GM21576 (cell line): ENCODE measurements around the gene NCAM1.

Source experiments
- ATAC-seq: cut with Tn5 transposase; IDR thresholded peaks from one replicate; pipeline ENCODE4 v1.9.1; 2021; ENCODE audit warnings: mild to moderate bottlenecking, moderate library complexity; ENCODE audit not compliant: unreplicated experiment

Gene NCAM1

DNA sequence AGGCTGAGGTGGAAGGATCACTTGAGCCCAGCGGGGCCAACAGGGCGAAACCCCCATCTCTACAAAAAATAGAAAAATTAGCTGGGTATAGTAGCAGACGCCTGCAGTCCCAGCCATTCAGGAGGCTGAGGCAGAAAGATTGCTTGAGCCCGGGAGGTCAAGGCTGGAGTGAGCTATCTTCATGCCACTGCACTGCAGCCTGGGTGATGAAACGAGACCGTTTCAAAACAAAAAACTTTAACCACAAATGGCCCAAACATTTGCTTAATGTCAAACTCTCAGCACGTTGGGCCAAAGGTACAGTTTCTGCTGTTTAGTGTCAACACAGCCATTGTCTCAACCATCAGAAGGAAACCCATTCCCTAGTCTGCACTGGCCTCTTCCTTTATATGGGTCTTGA lies 284.0 kb downstream of the NCAM1 start:
- ATAC-seq = no peak

DNA sequence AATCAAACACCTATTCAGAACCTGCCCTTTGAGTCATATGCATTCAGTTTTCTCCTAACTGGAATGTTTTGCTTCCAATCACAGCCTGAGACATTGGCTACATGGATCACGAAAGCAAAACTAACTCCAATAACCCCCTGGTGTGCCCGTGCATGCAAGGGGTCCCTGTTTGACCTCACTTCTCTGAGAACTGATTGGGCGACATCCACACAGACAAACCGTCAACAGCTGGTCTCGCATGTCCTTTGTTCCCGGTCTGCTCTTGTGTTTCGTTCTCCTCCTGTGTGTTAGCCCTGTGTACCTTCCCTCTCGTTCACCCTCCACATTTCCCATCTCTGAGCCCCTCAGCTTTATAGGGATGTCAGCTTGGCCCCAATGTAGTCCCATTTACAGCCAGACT lies 286.0 kb downstream of the NCAM1 start:
- no peak for ATAC-seq

DNA sequence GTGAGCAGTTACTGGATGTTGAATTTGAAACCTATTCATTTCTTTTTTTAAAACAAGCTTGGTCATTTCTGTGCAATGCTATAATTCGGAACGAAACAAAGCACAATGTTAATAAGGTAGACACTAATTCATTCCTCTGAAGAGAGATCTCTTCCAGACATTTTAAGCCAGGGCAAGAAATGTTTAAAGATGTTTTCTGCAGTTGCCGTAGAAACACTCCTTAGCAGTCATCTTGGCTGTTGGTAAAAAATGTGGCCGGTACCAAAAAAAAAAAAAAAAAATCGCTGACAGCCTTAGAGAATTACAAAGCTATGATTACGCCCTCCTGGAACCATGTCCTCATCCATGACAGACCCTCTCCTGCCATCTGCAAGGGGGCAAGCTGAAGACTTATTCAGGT lies 286.7 kb downstream of the NCAM1 start:
- no peak for ATAC-seq

DNA sequence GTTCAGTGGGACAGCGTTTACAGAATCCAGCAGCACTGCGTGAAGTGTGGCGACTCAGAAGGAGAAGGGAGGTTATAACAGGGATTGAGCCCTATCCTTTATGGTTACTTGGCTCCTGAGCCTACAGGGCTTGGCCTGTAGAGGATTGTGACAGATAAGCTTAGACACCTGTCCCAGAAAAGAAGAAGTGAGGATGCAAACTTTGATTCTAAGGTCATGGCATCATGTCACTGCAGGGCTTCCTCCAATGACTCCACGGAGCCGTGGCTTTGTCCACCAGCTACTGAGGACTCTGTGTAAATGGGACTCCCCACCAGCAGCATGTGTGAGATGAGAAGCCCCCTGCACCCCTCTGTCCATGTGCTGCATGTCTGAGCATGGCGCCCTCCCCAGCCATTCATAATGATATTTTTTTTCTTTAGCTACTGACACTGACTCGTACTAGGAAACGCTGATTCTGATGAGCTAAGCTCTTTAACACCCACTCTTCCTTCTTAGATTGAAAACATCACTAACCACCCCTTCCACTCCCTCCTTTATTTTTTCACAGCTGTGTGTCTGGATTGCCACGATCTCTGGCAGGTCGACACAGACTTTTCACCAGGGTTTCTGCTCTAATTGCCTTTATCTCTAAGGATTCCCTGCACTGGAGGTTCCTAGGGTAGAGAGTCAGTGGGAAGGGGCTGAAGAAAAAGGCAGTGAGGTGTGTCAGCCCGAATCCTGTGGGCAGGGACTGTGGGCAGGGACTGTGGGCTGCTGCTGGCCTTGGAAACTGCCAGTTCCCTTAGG lies 287.7 kb downstream of the NCAM1 start:
- no peak for ATAC-seq

DNA sequence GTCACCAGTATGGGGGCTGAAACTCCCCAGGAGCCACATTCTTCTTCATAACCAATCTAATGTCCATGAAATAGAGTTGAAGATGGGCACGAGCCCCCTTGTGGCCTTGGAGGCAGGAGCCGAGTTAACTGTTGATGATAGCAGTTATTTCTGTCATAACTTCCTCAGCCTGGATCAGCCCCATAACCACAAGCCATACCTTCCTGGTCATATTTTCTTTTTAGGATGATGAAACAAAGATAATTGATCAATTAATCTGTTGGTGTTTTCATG lies 288.2 kb downstream of the NCAM1 start:
- ATAC-seq = no peak

DNA sequence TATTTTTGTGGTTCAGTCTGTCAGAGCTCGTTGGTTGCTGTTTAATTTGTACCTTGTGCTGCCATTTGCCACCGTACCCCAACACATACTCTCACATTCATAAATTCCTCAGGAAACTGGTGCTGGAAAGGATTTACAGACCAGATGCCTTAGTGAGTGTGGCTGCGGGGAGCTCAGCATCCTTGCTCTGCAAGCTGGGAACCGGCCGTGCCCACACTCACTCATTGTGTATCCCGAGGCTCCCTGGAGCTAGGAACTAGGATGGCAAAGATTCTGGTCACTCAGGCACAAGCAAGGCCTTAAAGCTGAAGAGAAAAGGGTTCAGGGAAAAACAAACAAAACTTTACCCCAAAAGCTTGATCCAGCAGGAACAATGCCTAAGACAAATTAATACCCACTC lies 288.6 kb downstream of the NCAM1 start:
- ATAC-seq = no peak

DNA sequence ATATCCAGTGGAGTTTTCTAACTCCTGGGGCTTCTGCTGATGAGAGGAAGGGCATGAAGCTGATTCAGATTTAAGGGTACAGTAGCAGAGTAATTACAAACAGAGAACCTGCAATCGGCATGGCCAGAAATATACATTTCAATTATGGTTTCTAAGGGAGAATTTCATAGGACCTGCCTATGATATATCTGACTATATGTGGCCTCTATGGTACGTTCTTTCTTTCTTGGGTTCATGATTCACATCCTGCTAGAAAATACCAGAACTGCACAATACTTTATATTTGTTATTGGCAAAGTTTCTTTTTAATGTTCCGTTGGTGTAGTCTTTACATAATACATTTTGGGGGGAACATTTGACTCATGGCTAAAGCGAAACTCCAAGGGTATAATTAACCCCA lies 290.1 kb downstream of the NCAM1 start:
- ATAC-seq = no peak

DNA sequence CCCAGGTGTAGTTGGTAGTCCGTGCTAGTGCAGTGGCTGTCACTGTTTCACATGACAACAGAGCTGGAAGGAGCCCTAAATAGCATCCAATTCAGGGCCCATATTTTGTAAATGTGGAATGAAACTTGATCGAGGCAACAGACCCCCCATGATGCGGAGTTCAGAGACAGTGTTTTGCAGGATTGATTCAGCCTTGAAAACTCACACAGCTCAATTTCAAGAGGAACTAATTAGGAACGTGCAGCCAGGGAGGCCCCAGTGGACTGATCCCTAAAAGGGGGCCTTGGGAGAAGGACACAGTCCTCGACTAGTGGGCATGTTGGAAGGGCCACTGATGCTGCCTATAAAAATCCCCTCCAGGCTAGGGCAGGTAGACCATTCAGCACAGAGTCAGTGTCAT lies 292.2 kb downstream of the NCAM1 start:
- no peak for ATAC-seq

DNA sequence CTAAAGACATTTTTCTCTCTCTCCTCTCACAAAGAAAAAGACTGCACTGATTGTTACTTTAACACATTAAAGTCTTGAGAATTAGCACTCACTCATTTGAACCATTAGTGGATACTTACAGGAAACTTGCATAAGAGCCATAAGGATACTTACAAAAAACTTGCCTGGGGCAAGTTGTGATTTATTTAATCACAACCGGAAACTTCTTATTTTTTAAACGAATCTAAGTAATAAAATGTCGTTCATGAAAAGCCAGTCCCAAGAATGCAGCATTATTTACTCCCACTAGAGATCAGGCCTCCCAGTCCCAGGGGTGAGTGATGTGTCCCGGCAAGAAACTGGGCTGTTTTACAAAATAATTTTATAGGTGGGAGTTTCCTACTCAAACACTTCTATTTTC lies 293.9 kb downstream of the NCAM1 start:
- ATAC-seq = no peak

DNA sequence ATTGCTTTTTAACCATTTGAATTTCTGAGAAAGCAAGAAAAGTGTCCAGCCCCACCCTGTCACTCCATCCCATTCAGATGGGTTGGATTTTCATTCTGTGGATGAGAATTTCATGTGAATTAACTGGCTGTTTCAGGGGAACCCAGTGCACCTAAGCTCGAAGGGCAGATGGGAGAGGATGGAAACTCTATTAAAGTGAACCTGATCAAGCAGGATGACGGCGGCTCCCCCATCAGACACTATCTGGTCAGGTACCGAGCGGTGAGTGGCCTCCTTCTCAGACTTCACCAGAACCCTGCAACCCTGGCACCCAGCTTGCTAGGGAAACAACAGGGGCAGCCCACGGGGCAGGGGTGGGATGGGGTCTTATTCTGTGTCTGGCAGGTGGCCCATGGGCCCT lies 294.5 kb downstream of the NCAM1 start:
- no peak for ATAC-seq

DNA sequence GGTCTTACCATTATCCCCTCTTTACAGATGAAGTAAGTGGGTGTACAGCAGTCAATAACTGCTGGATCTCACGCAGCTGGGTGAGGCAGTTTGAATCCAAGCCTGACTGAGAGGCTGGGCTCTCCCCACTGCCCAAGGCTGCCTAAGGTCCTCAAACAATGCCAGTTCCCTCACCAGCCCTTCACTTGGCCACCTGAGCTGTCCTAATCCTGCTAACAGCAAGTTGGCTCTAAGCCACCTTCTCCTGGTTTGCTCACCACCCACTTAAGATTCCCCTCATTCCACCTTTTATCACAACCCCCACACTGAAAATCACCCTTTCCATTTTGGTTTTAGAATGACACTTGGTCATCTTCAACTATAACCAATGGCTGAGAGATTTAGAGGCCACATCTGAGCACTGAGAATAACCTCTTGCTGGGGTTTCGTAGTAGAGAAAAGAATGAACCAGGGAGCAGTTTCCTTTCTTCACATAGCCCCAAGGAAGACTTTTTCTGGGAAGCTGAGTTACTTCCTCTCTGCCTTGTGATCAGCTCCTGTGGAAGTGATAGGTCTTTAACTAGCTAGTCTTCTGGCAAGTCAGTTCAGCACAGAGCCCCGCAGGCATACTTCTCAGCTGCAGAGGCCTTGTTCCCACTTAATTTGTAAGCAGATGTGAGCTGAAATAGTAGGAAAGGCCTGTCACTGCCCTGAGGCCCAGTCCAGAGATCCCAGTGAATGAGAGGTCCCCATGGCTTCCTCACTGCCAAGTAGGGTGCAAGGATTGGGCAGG lies 295.4 kb downstream of the NCAM1 start:
- no peak for ATAC-seq

DNA sequence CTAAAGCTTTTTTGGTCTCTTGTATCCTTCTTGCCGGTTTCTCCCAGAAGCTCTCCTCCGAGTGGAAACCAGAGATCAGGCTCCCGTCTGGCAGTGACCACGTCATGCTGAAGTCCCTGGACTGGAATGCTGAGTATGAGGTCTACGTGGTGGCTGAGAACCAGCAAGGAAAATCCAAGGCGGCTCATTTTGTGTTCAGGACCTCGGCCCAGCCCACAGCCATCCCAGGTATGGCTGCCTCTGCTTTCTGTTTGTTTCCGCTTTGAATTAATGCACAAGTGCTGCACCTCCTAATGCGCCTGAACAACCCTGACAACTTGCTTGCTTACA lies 298.8 kb downstream of the NCAM1 start:
- no peak for ATAC-seq

DNA sequence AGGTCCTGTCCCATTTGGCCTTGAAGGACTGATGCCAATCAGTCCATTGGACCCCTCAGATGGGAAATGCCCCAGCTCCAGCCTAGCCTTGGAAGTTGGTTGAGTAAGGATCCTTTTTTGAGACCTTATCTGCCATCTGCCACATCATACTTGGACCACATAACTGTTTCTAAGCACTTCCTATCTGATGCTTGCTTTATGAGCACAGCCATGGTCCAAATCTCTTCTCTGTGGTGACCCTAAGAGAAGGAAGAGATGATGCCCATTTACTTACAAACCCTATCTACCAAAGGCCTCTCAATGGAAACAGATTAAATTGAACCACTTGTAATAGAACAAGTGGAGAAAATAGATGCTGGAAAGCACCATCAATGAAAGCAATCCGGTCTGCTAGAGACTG lies 299.3 kb downstream of the NCAM1 start:
- no peak for ATAC-seq

DNA sequence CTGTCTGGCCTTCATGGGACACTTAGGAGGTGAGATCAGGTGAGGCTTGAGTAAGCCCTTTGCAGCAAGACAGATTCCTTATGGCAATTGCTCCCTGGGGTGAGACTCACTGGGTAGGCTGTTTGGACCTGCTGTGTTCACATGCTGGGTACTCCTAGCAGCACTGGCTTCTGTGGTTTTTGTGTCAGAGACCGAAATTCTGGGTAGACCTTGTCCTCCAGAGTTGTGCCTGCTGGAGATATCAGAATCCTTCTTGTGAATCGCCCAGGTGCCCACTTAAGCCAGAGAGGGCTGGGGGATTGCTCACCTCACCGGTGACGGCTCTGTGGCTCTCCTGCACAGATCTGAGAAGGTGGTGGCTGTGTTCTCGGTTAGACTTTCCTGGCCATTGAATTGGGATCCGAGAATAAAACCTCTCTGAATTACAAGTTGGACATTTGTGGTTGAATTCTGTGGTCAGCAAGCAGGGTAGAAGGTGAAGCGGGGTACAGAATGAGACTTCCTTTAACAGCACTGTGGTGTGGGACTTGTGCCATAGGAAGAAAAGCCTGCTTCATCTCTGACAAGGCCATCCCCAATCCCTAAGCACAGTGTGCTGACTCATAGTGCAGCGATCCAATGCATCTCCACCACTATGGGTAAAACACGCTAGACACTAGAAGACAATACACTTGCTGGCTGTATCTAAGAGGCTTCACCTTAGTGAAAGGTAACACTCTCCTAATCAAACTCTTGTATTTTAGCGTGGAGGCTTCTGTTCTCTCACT lies 300.7 kb downstream of the NCAM1 start:
- no peak for ATAC-seq

DNA sequence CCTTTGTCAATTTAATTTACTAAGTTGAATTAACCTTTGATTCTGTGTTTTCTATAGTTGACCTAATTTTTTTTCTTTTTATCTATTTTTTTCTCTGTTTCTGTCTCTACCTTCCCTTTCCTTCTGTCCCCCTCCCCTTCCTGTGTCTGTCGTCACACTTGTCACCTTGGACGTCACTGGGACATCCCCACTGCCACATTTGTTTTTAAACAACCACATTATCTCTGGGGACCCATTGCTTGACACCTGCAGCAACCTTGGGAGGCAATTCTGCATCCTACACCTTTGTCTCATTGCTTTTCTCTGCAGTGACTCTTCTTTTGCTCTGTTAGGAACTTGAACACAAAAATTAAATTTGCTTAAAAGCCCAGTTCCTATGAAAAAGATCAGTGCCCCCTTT lies 301.4 kb downstream of the NCAM1 start:
- ATAC-seq = no peak

DNA sequence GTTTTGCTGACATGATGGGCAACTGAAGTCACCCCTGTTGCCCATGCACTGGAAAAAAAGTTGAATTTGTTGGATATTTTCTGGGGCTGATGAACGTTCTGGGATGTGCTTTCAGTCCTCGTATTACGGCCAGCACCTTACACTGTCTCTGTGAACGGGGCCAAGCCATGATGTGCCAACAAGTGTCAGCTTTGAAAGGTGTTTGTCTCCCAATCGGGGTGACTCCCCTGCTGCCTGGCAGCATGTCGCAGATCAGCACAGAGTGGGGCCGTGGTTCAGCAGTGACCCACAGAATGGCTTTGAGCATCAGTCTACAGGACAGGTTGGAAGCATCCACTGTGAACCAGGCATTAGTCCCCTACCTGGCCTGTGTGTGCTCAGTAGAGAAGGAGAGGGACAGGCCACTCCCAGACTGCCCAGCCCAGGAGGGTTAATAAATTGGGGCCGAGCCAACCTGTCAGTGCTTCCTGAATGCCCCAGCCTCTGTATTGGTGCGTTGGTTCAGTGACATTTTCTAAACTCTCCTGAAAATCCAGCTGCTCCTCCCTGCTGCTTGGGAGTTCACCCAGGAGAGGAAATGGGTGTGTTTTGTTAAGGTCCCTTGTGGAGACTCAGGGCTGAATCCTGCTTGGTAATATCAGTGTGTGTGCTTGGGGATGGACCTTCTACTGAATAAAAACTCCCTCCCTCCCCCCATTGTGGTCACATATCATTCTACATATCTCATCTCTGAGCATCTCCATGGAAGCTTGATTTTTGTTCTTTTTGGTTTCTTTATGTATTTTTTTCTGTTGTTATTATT lies 302.4 kb downstream of the NCAM1 start:
- ATAC-seq = no peak

DNA sequence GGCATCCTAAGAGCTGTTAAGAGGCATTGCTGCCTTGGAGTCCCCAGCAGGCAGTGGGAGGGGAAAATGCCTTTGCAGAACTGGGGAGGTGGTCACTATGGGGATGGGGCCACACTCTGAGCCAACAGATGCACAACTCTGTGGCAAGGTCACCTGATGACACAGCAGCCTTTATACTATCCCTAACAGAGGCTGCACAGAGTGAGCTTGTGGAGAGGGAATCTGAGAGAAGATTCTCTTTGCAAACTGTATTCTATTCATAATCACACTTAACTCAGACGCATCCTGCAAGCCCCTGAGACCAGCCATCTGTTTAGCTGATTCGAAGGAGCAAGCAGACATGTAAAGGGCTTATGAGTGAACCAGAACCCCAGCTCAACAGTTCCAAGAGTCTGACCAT lies 304.1 kb downstream of the NCAM1 start:
- ATAC-seq = no peak

DNA sequence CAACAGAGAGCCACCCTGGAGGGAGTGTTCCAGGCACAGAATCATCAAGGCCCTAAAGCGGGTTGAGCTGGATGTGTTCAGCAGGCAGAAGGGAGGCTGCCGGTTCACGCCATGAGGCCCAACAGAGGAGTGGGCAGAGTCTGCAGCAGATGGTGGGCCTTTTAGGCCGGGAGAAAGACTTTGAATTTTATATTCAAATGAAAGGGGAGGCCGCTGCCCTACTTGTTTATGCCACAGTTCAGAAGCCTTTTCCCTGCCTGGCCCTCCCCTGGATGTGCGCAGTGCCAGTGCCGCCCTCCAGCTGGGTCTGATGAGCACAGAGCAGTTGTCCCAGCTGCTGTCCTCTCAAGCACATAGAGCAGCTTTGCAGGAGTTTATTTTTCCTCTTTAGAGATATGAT lies 306.3 kb downstream of the NCAM1 start:
- ATAC-seq = no peak

DNA sequence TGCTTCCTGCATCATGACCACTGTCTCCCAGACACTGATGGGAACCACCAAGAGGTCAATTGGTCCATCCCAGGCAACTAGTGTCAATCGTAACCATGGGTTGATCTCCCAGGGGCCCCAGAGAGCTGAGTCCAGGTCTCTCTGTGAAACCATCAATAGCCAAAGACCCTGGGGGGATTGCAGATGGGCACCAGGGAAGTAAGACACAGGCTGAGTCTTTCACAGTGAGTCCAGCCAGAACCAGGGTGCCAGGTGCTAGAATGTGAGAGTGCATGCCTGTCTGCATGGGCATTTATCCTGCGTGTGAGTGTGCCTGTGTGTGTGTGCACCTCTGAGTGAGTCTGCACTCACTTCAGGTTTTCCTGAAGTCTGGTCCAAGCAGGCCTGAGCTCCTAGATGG lies 307.9 kb downstream of the NCAM1 start:
- ATAC-seq = no peak

DNA sequence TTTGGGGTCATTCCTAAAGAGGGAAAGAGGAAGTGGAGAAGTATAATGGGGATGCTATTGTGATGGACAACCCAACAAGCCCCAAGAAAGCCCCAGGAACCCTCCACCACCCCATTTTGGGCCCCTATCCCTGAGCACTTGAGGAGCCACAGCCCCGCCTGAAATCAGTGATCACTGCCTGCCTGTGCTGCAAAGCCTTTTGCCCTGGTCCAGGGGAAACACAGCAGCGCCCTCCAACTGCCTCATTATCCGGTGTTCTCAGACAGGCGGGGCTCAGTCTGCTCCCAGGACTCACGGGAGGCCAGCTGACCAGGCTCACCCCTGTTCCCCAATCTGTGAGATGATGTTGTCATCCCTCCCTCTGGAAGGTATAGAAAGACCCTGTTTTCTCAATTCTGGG lies 308.4 kb downstream of the NCAM1 start:
- ATAC-seq = no peak

DNA sequence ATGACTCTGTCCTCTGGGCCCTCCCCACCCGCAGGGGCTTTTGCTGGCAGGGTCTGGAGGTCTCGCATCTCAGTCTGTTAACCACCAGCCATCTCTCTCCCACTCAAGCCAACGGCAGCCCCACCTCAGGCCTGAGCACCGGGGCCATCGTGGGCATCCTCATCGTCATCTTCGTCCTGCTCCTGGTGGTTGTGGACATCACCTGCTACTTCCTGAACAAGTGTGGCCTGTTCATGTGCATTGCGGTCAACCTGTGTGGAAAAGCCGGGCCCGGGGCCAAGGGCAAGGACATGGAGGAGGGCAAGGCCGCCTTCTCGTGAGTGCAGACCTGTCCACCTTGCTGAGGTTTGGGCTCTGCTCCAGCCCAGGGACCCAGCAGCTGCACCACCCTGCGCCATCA lies 308.9 kb downstream of the NCAM1 start:
- ATAC-seq = no peak
